HG03095 (cell line): ENCODE data around the gene EML5.
"Not testable (repeated sequence)": the region's sequence is repeated elsewhere in the genome, so short reads cannot be mapped to it uniquely, and the experiment has no call there.

ENCODE experiments used
- ATAC-seq: cut with Tn5 transposase; IDR thresholded peaks from one replicate; pipeline ENCODE4 v1.9.1; 2021; ENCODE audit warnings: moderate library complexity; ENCODE audit not compliant: unreplicated experiment

EML5 gene

GRCh38 chr14:88804035-88804434 lies 11.3 kb upstream of the EML5 start:
- ATAC-seq: no peak

- no peak for ATAC-seq
These were observed 9.8 kb upstream of the EML5 start for GRCh38 chr14:88802596-88802995.

GRCh38 chr14:88799522-88799921 lies 6.8 kb upstream of the EML5 start:
- ATAC-seq: no peak

- ATAC-seq: no peak
These were observed 5.4 kb upstream of the EML5 start for GRCh38 chr14:88798156-88798555.

GRCh38 chr14:88793259-88793625 lies 489 bp upstream of the EML5 start:
- ATAC-seq: no peak

- no peak for ATAC-seq
These were observed 902 bp downstream of the EML5 start for GRCh38 chr14:88791629-88792472.

GRCh38 chr14:88791252-88791621 lies 1.5 kb downstream of the EML5 start:
- no peak for ATAC-seq

GRCh38 chr14:88790501-88791251 lies 2.1 kb downstream of the EML5 start:
- ATAC-seq: no peak

GRCh38 chr14:88789573-88789972 lies 3.2 kb downstream of the EML5 start:
- not testable (repeated sequence) for ATAC-seq

- no peak for ATAC-seq
These were observed 6.0 kb downstream of the EML5 start for GRCh38 chr14:88786715-88787114.

GRCh38 chr14:88785911-88786310 lies 6.8 kb downstream of the EML5 start:
- no peak for ATAC-seq

- ATAC-seq: no peak
These were observed 17.2 kb downstream of the EML5 start for GRCh38 chr14:88775532-88775931.

GRCh38 chr14:88770736-88771135 lies 22.0 kb downstream of the EML5 start:
- no peak for ATAC-seq

GRCh38 chr14:88765130-88765529 lies 27.6 kb downstream of the EML5 start:
- ATAC-seq: no peak

- ATAC-seq: no peak
These were observed 38.9 kb downstream of the EML5 start for GRCh38 chr14:88753873-88754272.

- ATAC-seq: no peak
These were observed 41.8 kb downstream of the EML5 start for GRCh38 chr14:88750945-88751344.

GRCh38 chr14:88750413-88750812 lies 42.3 kb downstream of the EML5 start:
- ATAC-seq: no peak

- ATAC-seq: no peak
These were observed 43.6 kb downstream of the EML5 start for GRCh38 chr14:88749139-88749538.

GRCh38 chr14:88748288-88748687 lies 44.5 kb downstream of the EML5 start:
- no peak for ATAC-seq

- no peak for ATAC-seq
These were observed 46.7 kb downstream of the EML5 start for GRCh38 chr14:88746052-88746451.

- no peak for ATAC-seq
These were observed 55.5 kb downstream of the EML5 start for GRCh38 chr14:88737245-88737644.

- ATAC-seq: no peak
These were observed 59.6 kb downstream of the EML5 start for GRCh38 chr14:88733121-88733520.
